ENCODE results near the gene SEPHS2.
A peak's percentile ranks its signal among the peaks of the same experiment; 100 is the strongest.

SEPHS2 gene

GRCh38 chr16:30395992-30396585 lies 49.6 kb downstream of the SEPHS2 start:
- Mint-ChIP-seq H3K4me3 (peak overlapping the region; percentile 86 to 90 (median 89)), H3K27me3 (ENCODE audit: low read depth) (no peaks in the 10 kb centered on the region)

GRCh38 chr16:30395155-30395991 lies 50.3 kb downstream of the SEPHS2 start, which contains the start of gene ZNF48:
Gene ZNF48, plus strand, starts transcription at chr16:30395420. Its CDS starts 375 bp downstream, at chr16:30395795.
- peak within 1 kb of the TSS; percentile 88 to 90 (median 89) for H3K4me3 Mint-ChIP-seq
- peak within 1 kb of the TSS; percentile 98 to 99 (median 99) for H3K27ac Mint-ChIP-seq
- H3K27me3 Mint-ChIP-seq (ENCODE audit: low read depth) = no peaks in the 10 kb centered on the region
- H3K36me3 Mint-ChIP-seq (ENCODE audit: low read depth) = peaks cover 16% of the 10 kb centered on the region
- peak; percentile 21 to 27 (median 21) for TF ChIP-seq CTCF (IDR thresholded peaks at IDR 0.05; ENCODE audit: unreplicated experiment in 3 of 3)
- peaks cover 32% of the 10 kb centered on the region for H3K4me1 Mint-ChIP-seq
- no peaks in the 10 kb centered on the region for H3K9me3 Mint-ChIP-seq

More at GRCh38 chr16:30395992-30396585, 49.6 kb downstream of the SEPHS2 start:
- TF ChIP-seq CTCF (IDR thresholded peaks at IDR 0.05; ENCODE audit: unreplicated experiment in 3 of 3) = no peak
- Mint-ChIP-seq H3K9me3 (no peaks in the 10 kb centered on the region), H3K4me1 (peaks cover 32% of the 10 kb centered on the region), H3K27ac (peak overlapping the region; percentile 83 to 92 (median 91)), H3K36me3 (ENCODE audit: low read depth) (peaks cover 16% of the 10 kb centered on the region)

GRCh38 chr16:30394592-30395154 lies 51.0 kb downstream of the SEPHS2 start:
- H3K4me3 Mint-ChIP-seq = peak overlapping the region; percentile 88
- H3K36me3 Mint-ChIP-seq (ENCODE audit: low read depth) = peaks cover 12% of the 10 kb centered on the region
- peak overlapping the region; percentile 98 to 99 (median 99) for H3K27ac Mint-ChIP-seq
- no peaks in the 10 kb centered on the region for H3K27me3 Mint-ChIP-seq (ENCODE audit: low read depth)
- H3K9me3 Mint-ChIP-seq = no peaks in the 10 kb centered on the region
- TF ChIP-seq CTCF (IDR thresholded peaks at IDR 0.05; ENCODE audit: unreplicated experiment in 3 of 3) = no peak
- peaks cover 27% of the 10 kb centered on the region for H3K4me1 Mint-ChIP-seq
